T47D (cell line): ENCODE data around the gene ATXN7L3B.
A peak's percentile ranks its signal among the peaks of the same experiment; 100 is the strongest.

Source experiments
- DNase-seq, 2 experiments: peaks; one replicate each; pipeline versions ENCODE4 v3.0.0 to v3.0.0-alpha.2; 2011 to 2012; ENCODE audit warnings: low read depth in 1 of 2, low spot score in 1 of 2
- JUND ChIP-seq: IDR thresholded peaks from 2 replicates; pipeline ENCODE4 v1.6.1; 2012; ENCODE audit warnings: low read depth
- in situ Hi-C: cut with HindIII; loops from 2 replicates; pipeline ENCODE4 v1.10.0; 2016; ENCODE audit warnings: low sequenced_read_pairs, low pct_unique_long_range_greater_than_20kb

Gene ATXN7L3B

GRCh38 chr12:74530676-74531075 lies 7.0 kb upstream of the ATXN7L3B start:
- TF ChIP-seq JUND: no peak
- in situ Hi-C loops: no loop called here
- no peak for DNase-seq

GRCh38 chr12:74535536-74535935 lies 2.1 kb upstream of the ATXN7L3B start:
- no peak for TF ChIP-seq JUND
- in situ Hi-C loops: no loop called here
- no peak for DNase-seq

GRCh38 chr12:74537126-74537706 lies 419 bp upstream of the ATXN7L3B start:
- in situ Hi-C loops: no loop called here
- no peak for TF ChIP-seq JUND
- DNase-seq: peak; percentile 56 to 81

GRCh38 chr12:74538491-74539258 lies 1.0 kb downstream of the ATXN7L3B start:
- in situ Hi-C loops: no loop called here
- peak in 1 of 2 experiments; percentile 19 for DNase-seq
- no peak for TF ChIP-seq JUND

GRCh38 chr12:74539261-74539660 lies 1.6 kb downstream of the ATXN7L3B start:
- DNase-seq: no peak
- in situ Hi-C loops: no loop called here
- TF ChIP-seq JUND: no peak

- TF ChIP-seq JUND: no peak
- DNase-seq: no peak
- in situ Hi-C loops: no loop called here
Observed at GRCh38 chr12:74539765-74540526, 2.3 kb downstream of the ATXN7L3B start.

GRCh38 chr12:74541074-74541473 lies 3.4 kb downstream of the ATXN7L3B start:
- in situ Hi-C loops: no loop called here
- DNase-seq: no peak
- no peak for TF ChIP-seq JUND

GRCh38 chr12:74547249-74547648 lies 9.6 kb downstream of the ATXN7L3B start:
- no peak for DNase-seq
- no peak for TF ChIP-seq JUND
- in situ Hi-C loops: no loop called here

GRCh38 chr12:74551291-74551690 lies 13.7 kb downstream of the ATXN7L3B start:
- no peak for DNase-seq
- no peak for TF ChIP-seq JUND
- in situ Hi-C loops: no loop called here

- in situ Hi-C loops: no loop called here
- no peak for TF ChIP-seq JUND
- DNase-seq: no peak
Observed at GRCh38 chr12:74552201-74552600, 14.6 kb downstream of the ATXN7L3B start.

- no peak for DNase-seq
- in situ Hi-C loops: no loop called here
- TF ChIP-seq JUND: no peak
Observed at GRCh38 chr12:74559728-74560127, 22.1 kb downstream of the ATXN7L3B start.

GRCh38 chr12:74563927-74564326 lies 26.3 kb downstream of the ATXN7L3B start:
- in situ Hi-C loops: no loop called here
- TF ChIP-seq JUND: no peak
- DNase-seq: no peak

- in situ Hi-C loops: no loop called here
- DNase-seq: no peak
- no peak for TF ChIP-seq JUND
Observed at GRCh38 chr12:74578486-74578885, 40.9 kb downstream of the ATXN7L3B start.

GRCh38 chr12:74579446-74579845 lies 41.8 kb downstream of the ATXN7L3B start:
- no peak for DNase-seq
- no peak for TF ChIP-seq JUND
- in situ Hi-C loops: no loop called here
